Suprapubic skin (tissue), 4 donors: ENCODE data around the gene ZMAT5.

ENCODE experiments used
- CTCF ChIP-seq, 2 donors: fragments of 200-600 bp in 1 of 2; fragments of 450-650 bp in 1 of 2; sonication (generic) in 1 of 2; IDR thresholded peaks; one replicate each; pipeline ENCODE4 v1.5.1; 2016 to 2019; ENCODE audit warnings: antibody characterized with exemption in 2 of 2, mild to moderate bottlenecking in 1 of 2, moderate library complexity in 1 of 2
- EP300 ChIP-seq: sonication (generic); formaldehyde crosslinking; IDR thresholded peaks from one replicate; pipeline ENCODE4 v1.6.1; 2017; ENCODE audit warnings: antibody characterized with exemption
- POLR2A ChIP-seq, 2 donors: fragments of 450-650 bp; IDR thresholded peaks; one replicate each; pipeline ENCODE4 v1.6.1; 2017; ENCODE audit warnings: antibody characterized with exemption in 2 of 2, mild to moderate bottlenecking in 2 of 2, moderate library complexity in 2 of 2
- POLR2AphosphoS5 ChIP-seq, 3 donors: sonication (generic); formaldehyde crosslinking; IDR thresholded peaks; one replicate each; pipeline ENCODE4 v1.6.1; 2017; ENCODE audit warnings: antibody characterized with exemption in 3 of 3

GRCh38 chr22:29806196-29806595 lies 39.4 kb upstream of the ZMAT5 start:
- TF ChIP-seq POLR2AphosphoS5 (IDR thresholded peaks at IDR 0.05), result no peak
- no peak for TF ChIP-seq POLR2A (IDR thresholded peaks at IDR 0.05)
- TF ChIP-seq CTCF (IDR thresholded peaks at IDR 0.05), result no peak
- no peak for TF ChIP-seq EP300
